ENCODE results near the gene LRRC9.
"Not testable (repeated sequence)": the region's sequence is repeated elsewhere in the genome, so short reads cannot be mapped to it uniquely, and the experiment has no call there.

LRRC9 gene

GRCh38 chr14:59918824-59919569 is 947 bp upstream of the LRRC9 start:
- TF ChIP-seq CTCF (IDR thresholded peaks at IDR 0.05; ENCODE audit: insufficient read depth, low read depth, low read length, missing control alignments): peak; percentile 48
- peak overlapping the region; percentile 28 for H3K4me3 ChIP-seq (ENCODE audit: low read length)
- DNase-seq (ENCODE audit: low read depth): peak; percentile 27

GRCh38 chr14:59920378-59920683 is 387 bp downstream of the LRRC9 start:
- DNase-seq (ENCODE audit: low read depth): no peak
- no peak overlapping the region for H3K4me3 ChIP-seq (ENCODE audit: low read length)

GRCh38 chr14:59925797-59926196 is 5.9 kb downstream of the LRRC9 start:
- no peak overlapping the region for H3K4me3 ChIP-seq (ENCODE audit: low read length)
- no peak for DNase-seq (ENCODE audit: low read depth)
- no peak for TF ChIP-seq CTCF (IDR thresholded peaks at IDR 0.05; ENCODE audit: insufficient read depth, low read depth, low read length, missing control alignments)

More at GRCh38 chr14:59920378-59920683, 387 bp downstream of the LRRC9 start:
- TF ChIP-seq CTCF (IDR thresholded peaks at IDR 0.05; ENCODE audit: insufficient read depth, low read depth, low read length, missing control alignments): no peak

DNA sequence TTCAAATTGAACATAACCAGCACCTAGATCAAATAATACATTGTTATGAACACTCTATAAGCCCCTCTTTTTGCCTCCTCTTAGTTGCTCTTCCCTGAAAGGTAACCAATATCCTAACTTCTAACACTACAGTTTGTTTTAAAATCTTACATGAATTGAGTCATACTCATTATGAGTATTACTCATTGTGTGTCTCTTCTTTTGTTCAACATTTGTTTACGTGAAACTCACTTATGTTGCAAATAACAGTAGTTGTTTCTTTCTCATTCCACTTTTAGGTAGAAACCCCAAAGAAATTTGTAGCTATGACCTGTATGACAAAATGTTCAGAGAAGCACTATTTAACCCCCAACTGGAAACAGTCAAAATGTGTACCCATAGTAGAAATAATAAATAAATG is 6.6 kb downstream of the LRRC9 start:
- H3K4me3 ChIP-seq (ENCODE audit: low read length): no peak overlapping the region
- no peak for TF ChIP-seq CTCF (IDR thresholded peaks at IDR 0.05; ENCODE audit: insufficient read depth, low read depth, low read length, missing control alignments)
- peak; percentile 21 for DNase-seq (ENCODE audit: low read depth)

DNA sequence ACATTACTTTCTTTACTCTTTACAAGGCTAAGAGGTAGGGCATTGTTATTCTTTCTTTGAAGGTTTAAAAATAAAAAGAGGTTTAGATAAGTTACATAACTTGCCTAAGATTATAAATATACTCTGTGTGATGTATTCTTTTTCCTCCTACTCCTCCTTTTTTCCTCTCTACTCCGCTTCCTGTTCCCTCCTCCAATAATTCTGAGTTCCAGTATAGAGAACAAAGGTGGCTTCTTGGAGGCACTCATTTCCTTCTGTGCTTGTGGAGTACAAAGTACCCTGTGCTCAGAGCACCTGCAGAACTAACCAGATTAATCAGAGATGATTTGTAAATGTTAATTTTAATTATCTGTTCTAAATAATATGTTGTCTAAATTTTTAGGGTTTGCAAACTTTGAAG is 11.3 kb downstream of the LRRC9 start:
- no peak overlapping the region for H3K4me3 ChIP-seq (ENCODE audit: low read length)
- no peak for TF ChIP-seq CTCF (IDR thresholded peaks at IDR 0.05; ENCODE audit: insufficient read depth, low read depth, low read length, missing control alignments)
- DNase-seq (ENCODE audit: low read depth): no peak

DNA sequence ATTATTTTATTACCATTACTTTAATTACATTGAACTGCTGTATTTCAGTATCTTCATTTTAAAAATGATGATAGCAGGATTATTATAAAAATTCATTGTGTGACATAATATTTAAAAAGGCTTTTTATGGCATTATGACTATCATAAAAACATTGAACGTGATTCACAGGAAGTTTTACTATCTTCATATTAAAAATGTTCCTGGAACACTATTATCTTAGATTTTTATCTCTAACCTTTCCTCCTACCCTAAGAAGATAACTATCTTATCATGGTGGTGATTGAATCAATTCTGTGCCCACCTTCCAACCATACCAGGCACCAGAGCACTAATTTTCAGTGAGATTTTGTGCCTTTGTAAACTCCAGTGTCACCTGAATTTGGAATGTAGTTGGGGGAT is 16.2 kb downstream of the LRRC9 start:
- DNase-seq (ENCODE audit: low read depth): no peak
- TF ChIP-seq CTCF (IDR thresholded peaks at IDR 0.05; ENCODE audit: insufficient read depth, low read depth, low read length, missing control alignments): no peak

DNA sequence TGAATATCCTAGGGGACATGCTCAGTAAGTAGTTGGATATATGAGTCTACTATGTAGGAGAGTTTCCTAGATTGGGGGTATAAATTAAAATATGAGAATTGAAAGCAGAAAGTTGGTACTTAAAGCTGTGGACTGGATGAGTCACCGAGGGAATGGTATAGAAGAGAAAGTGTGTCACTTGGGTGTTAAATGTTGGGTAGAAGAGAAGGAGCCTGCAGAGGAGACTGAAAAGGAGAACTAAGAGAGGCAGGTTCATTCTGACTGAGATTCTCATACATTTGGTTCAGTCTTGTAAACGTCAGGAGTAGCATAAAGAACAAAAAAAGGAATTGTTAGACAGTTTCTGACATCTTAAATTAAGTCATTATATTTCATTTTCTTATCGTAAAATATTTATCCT is 19.9 kb downstream of the LRRC9 start:
- H3K4me3 ChIP-seq (ENCODE audit: low read length): no peak overlapping the region
- no peak for DNase-seq (ENCODE audit: low read depth)
- TF ChIP-seq CTCF (IDR thresholded peaks at IDR 0.05; ENCODE audit: insufficient read depth, low read depth, low read length, missing control alignments): no peak

More for the DNA sequence above, 16.2 kb downstream of the LRRC9 start:
- H3K4me3 ChIP-seq (ENCODE audit: low read length): no peak overlapping the region

GRCh38 chr14:59942296-59942862 is 22.4 kb downstream of the LRRC9 start:
- H3K4me3 ChIP-seq (ENCODE audit: low read length); DNase-seq (ENCODE audit: low read depth): not testable (repeated sequence)

Measured in epithelial cell of esophagus (primary cell).